MM.1S (cell line): ENCODE results near the gene GSG1.

ENCODE experiments used
- EZH2 ChIP-seq: fragments of 300-600 bp; sonication (generic); optimal IDR thresholded peaks from 2 replicates; pipeline ENCODE3; 2017; ENCODE audit warnings: low read depth, mild to moderate bottlenecking, antibody characterized with exemption, low read length, mixed read lengths
- TF ChIP-seq, protein P1 (sequence below): fragments of 300-600 bp; sonication (generic); IDR thresholded peaks from 2 replicates; pipeline ENCODE4 v1.5.1; 2016; ENCODE audit warnings: antibody characterized with exemption, low read length, mixed read lengths

DNA sequence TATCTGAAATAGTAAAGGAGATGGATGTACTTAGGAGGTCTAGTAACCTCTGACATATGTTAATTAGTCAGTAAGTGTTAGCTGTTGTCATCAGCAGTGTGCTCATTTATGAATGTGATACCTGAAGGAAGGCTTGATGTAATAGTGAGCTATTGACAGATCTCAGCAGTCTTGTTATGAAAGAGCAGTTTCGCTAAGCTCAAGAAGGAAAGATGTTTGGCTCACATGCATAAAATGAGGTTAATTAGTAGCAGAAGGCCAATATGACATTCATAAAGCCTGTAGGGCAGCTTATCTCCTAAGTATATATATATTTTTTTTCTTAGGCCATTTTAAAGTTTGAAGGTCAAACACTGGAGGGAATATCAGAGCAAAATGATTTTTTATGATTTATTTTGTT lies 56.5 kb downstream of the GSG1 start:
- TF ChIP-seq, protein P1, sequence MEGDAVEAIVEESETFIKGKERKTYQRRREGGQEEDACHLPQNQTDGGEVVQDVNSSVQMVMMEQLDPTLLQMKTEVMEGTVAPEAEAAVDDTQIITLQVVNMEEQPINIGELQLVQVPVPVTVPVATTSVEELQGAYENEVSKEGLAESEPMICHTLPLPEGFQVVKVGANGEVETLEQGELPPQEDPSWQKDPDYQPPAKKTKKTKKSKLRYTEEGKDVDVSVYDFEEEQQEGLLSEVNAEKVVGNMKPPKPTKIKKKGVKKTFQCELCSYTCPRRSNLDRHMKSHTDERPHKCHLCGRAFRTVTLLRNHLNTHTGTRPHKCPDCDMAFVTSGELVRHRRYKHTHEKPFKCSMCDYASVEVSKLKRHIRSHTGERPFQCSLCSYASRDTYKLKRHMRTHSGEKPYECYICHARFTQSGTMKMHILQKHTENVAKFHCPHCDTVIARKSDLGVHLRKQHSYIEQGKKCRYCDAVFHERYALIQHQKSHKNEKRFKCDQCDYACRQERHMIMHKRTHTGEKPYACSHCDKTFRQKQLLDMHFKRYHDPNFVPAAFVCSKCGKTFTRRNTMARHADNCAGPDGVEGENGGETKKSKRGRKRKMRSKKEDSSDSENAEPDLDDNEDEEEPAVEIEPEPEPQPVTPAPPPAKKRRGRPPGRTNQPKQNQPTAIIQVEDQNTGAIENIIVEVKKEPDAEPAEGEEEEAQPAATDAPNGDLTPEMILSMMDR: no peak
- TF ChIP-seq EZH2: no peak
